SHP77 treated with DMSO at 0.1 percent for 48 hours (cell line): Measurements from ENCODE around the gene ATAD3C.
"Not testable (repeated sequence)": the region's sequence is repeated elsewhere in the genome, so short reads cannot be mapped to it uniquely, and the experiment has no call there.

Experiments
- DNase-seq: peaks from one replicate; lab custom pipeline; 2025; lab: John Stamatoyannopoulos, UW

Gene ATAD3C

DNA sequence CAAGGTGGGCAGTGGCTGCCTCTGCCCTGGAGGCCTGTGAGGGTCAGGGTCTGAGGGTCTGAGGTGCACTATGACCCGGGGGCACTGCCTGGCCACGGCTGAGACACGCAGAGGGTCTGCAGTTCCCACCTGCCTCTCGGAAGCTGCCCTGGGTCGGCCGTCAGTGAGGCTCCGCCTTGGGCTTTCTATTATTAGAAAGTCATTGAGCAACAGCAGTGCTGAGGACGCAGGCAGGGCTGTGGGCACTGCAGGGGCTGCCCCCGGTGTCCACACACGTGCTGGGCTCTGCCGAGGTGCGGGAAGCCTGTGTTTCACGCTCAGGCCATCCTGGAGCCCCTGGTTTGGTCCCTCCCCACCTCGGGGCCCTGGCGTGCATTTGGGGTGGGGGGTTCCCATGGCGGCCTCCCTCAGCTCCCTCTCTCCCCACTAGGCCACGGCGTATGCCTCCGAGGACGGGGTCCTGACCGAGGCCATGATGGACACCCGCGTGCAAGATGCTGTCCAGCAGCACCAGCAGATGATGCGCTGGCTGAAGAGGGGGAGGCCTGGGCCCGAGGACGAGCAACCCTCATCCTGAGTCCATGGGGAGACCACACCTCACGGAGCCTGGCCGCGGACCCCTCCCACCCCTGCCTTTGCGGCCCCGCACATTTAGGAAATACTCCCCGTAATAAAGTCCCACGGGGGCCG, 59.4 kb downstream of the ATAD3C start:
- not testable (repeated sequence) for DNase-seq

- DNase-seq, result not testable (repeated sequence)
Measured at GRCh38 chr1:1509465-1509850, 60.0 kb downstream of the ATAD3C start.

- peak; percentile 50 for DNase-seq
Measured at GRCh38 chr1:1510912-1511532, 61.5 kb downstream of the ATAD3C start.

- peak; percentile 91 for DNase-seq
Measured at GRCh38 chr1:1511533-1512285, 62.2 kb downstream of the ATAD3C start, which contains the start of gene ATAD3A. Gene ATAD3A, plus strand, starts transcription at chr1:1512162. Its CDS starts 107 bp downstream, at chr1:1512269.

- DNase-seq, result not testable (repeated sequence)
Measured at GRCh38 chr1:1512425-1512824, 62.9 kb downstream of the ATAD3C start.

DNA sequence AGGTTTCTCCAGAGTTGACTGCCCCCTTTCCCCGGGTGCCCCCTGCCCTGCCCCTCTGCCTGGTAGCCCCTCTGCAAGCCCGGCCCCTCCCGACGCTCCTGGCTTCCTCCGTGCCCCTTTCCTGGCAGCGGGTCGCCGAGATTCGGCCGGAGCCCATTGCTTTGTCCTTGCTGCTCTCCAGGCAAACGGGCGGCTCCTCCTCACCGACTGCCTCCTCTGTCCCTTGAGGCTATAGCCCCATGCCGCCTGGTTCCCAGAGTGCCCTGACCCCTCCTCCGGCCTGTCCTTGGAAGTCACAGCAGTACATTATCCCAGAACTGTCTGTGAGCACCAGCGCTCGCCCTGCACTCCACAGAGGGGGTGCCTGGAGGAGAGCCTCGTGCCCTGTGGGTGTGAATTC, 64.2 kb downstream of the ATAD3C start:
- DNase-seq, result not testable (repeated sequence)

DNA sequence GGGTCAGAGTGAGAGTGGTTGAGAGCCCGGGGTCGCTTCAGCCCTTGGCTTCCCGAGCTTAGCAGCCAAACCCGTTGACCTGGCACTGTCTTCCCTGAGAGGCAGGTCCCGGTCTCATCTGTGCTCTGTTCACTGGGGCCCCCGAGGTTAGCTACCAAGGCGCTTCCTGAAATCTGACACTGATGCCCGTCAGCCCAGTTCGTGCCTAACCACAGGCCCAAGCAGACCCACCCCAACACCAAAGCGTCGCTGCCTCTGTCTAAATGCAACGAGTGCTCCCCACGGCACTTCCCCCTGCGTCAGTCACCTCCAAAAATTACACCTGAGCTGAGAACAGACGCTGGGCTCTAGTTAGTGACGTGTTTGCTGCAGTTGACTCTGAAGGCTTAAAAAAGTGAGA, 64.9 kb downstream of the ATAD3C start:
- not testable (repeated sequence) for DNase-seq

DNA sequence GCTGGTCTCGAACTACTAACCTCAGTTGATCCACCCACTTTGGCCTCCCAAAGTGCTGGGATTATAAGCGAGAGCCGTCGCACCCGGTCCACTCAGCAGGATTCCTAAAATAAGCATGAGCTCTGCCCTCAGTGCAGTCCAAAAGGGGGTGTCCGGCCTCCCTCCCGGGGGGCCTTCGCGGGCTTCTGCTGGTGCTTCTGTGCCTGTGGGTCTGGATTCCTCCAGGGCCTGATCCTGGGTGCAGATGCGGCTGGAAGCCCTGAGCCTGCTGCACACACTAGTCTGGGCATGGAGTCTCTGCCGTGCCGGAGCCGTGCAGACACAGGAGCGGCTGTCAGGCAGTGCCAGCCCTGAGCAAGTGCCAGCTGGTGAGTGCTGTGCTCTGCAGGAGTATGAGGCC, 67.4 kb downstream of the ATAD3C start:
- not testable (repeated sequence) for DNase-seq

- no peak for DNase-seq
Measured at GRCh38 chr1:1517973-1518620, 68.6 kb downstream of the ATAD3C start.

GRCh38 chr1:1518621-1519007, 69.1 kb downstream of the ATAD3C start:
- DNase-seq, result not testable (repeated sequence)
